ENCODE results near the gene PDP2.

- TF ChIP-seq EP300 (IDR thresholded peaks at IDR 0.05; ENCODE audit: low read depth) (no peak), POLR2A (IDR thresholded peaks at IDR 0.05) (no peak), CTCF (IDR thresholded peaks at IDR 0.05) (no peak), POLR2AphosphoS5 (IDR thresholded peaks at IDR 0.05) (no peak)
Observed at GRCh38 chr16:66878067-66878466, 2.2 kb upstream of the PDP2 start.

Measured in transverse colon (tissue), 4 donors.